Fibroblast of villous mesenchyme (primary cell): ENCODE results near the gene FXR1. TPM values are rescaled to one million over a fixed set of nuclear protein-coding genes. Genes with fewer than 3 reads are reported as not detected.

Experiments used
- DNase-seq: peaks from one replicate; pipeline ENCODE4 v3.0.0-alpha.2; 2010; ENCODE audit warnings: low read depth
- H3K4me3 ChIP-seq: 2 replicates; pipeline ENCODE4 v1.5.1; 2011; ENCODE audit warnings: low read depth, mild to moderate bottlenecking, low read length
- CTCF ChIP-seq: IDR thresholded peaks from 2 replicates; pipeline ENCODE4 v1.5.1; 2012; ENCODE audit warnings: low read depth, mild to moderate bottlenecking, low read length; ENCODE audit not compliant: insufficient read depth
- total RNA-seq: library from RNA; depleted of rRNA; stranded (reverse); fragments of >200 nt; gene quantifications from 2 replicates; pipeline ENCODE4 v1.2.3, GENCODE V29; 2012

The FXR1 gene
- total RNA-seq, 1 donor: 131 TPM

- no peak for DNase-seq
- no peak overlapping the region for H3K4me3 ChIP-seq
- TF ChIP-seq CTCF: no peak
Measured at GRCh38 chr3:181025204-181025603, 112.7 kb downstream of the FXR1 start.

GRCh38 chr3:181030948-181031347, 118.5 kb downstream of the FXR1 start:
- DNase-seq: no peak
- no peak for TF ChIP-seq CTCF
- no peak overlapping the region for H3K4me3 ChIP-seq

Other genes with a start within 250 kb of the FXR1 start
- gene CCDC39, start 233.2 kb upstream of the FXR1 start, total RNA-seq: under 0.01 TPM in 1 of 2 replicates, not detected in the other
- 23.2 and 42.3 TPM in 2 replicates for gene DNAJC19, start 77.1 kb downstream of the FXR1 start, total RNA-seq